HG03108 (cell line): Measurements from ENCODE around the gene PRG3.
"Not testable (repeated sequence)": the region's sequence is repeated elsewhere in the genome, so short reads cannot be mapped to it uniquely, and the experiment has no call there.

Source experiments
- ATAC-seq: cut with Tn5 transposase; IDR thresholded peaks from one replicate; pipeline ENCODE4 v1.9.1; 2021; ENCODE audit warnings: moderate library complexity; ENCODE audit not compliant: unreplicated experiment

PRG3 gene

GRCh38 chr11:57361420-57361819, 19.5 kb downstream of the PRG3 start:
- not testable (repeated sequence) for ATAC-seq

DNA sequence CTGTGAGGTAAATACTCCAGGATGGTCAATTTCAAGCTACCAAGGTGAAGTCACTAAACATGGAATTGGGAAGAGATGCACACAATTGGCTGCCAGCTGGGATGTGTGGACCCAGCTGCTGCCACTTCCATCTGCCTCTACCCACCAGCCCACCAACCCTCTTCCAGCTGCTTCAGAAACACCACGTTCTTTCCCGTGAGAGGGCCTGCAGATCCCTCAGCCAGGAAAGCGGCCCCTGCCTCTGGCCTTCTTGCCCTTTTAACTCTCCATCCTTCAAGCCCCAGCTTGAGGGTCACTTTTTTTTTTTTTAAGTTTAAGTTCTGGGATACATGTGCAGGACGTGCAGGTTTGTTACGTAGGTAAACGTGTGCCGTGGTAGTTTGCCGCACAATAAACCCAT, 20.0 kb downstream of the PRG3 start:
- ATAC-seq: no peak

DNA sequence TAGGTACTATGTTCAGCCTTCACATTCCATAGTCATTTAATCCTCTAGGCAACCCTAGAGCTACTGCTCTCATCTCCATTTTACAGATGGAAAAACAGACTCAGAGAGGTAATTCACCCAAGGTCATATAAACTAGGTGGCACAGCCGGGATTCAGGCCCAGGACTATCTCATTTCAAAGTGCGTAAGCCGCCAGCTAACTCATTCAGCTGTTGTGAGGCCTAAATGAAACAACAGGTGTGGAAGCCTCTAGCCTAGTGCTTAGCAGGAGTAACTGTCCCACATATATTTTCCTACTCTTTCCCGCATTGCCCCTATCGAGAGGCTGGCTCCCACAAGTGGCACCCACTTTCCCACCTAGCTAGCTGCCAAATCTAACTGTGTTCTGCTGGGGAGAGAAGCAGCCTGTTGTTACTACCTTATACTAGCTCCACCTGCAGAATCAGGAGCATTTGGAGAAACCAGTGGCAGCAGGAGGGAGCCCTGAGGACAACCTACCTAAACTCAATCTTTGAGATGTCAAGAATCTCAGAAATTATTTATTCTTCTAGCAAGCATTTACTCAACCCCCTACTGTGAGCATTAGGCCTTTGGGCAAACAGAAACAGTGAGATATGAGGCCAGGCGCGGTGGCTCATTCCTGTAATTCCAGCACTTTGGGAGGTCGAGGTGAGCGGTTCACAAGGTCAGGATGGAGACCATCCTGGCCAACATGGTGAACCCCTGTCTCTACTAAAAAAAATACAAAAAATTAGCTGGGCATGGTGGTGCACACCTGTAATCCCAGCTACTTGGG, 20.9 kb downstream of the PRG3 start:
- no peak for ATAC-seq

- ATAC-seq: no peak
These were observed 21.6 kb downstream of the PRG3 start for GRCh38 chr11:57359396-57359795.

DNA sequence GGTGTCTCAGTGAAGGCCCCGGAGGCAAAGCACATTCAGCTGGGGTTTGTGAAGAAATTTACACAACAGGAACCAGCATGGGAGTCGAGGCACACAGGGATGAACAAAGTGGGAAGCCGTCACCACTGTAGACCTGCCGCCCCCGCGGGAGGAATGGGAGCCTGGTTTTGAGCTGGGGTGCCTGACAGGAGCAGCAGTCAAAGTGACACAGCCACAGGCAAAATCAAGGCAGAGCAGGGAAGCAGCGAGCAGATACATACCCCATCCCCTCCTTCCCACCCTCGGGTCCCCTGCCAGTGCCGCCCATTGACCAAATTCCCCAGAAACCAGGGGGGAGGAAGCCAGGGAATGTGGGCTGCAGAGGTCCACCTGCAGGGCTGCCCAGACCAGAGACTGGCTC, 22.0 kb downstream of the PRG3 start:
- no peak for ATAC-seq

DNA sequence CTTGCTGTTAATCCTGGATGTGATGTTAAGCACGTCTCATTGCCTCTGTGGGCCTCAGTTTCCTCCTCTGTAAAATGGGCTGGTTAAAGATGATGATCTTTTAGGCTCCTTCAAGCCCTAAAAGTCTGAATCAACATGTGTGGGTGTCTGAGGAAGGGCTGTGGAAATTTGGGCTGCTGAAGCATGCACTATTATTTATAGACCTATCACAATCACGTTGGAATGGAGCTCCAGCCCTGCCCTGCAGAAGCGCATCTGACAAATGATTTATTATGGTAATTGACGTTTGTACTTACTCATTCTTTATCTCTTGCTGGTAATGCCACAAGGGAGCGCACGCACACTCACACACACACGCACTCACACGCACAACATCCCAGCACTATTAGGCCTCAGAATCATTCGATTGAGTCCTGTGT, 22.4 kb downstream of the PRG3 start:
- no peak for ATAC-seq

DNA sequence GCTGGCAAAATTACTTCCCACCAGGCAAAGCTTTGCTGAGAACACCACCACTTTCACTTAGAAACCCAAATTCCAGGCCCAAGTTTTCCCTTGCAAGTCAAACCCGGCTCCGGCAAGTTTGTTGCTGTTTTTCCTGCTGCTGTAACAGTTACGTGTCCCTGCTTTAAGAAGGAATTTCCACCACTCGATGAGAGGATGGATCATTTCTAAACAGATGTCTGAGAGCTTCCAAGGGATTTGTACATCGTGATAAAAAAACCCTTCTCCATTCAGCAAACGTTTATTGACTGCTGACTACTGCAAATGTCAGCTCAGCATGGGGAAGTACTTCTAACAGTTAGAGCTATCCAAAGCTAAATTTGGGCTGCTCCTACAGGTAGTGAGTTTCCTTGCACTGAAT, 23.1 kb downstream of the PRG3 start:
- ATAC-seq: no peak

DNA sequence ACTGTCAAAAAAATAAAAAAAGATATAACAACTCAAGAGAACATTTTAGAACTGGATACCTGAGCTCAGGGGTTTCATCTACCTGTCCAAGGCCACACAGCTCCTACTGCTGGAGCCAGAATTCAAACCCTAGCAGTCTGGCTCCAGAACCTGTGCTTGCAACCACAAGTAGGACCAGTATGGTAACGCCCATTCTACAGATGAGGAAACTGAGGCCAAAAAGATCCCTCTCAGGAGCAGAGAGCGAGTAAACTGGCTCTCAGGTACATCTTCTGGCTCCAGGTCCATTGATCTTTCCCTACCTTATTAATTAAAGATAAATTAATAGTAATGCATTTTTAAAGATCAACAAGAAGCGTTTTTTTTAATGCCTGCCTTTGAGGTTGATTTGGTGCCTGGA, 23.6 kb downstream of the PRG3 start:
- ATAC-seq: no peak

GRCh38 chr11:57356268-57356667, 24.7 kb downstream of the PRG3 start:
- ATAC-seq: no peak

GRCh38 chr11:57354699-57355098, 26.3 kb downstream of the PRG3 start:
- no peak for ATAC-seq

DNA sequence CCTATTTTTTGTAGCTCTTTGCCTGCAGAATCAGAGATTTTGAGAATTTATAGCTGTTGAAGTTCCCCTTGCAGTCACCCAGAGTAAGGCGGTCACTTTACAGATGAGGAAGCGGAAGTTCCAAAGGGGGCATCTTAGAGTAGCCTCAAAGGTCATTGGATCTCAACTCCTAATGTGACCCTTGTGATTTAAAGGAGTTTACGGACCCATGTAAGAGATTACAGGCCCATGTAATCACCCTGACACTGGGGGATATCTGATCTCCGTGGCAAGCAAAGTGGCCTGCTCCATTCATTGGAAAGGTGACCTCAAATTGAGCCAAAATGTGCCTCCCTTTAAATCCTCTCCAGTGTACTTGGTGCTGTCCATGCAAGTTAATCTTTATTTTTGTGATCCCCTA, 27.1 kb downstream of the PRG3 start:
- ATAC-seq: no peak

DNA sequence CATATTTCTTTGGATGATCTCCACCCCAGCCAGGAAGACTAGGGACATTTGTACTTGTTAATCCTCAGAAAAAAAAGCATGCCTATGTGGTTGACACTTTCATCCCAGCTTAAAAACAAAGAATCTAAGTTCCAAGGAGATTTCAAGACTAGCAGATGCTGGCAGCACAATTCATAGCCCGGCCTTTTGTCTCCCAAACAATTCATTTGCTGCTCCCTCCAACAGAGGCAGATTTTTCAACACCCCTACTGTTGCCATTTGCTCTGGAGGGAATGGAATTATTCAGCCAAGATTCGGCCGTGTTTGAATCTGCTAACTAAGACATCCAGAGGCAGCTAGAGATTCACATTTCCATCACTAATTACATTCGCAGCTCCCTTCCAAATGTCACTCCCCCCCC, 27.5 kb downstream of the PRG3 start:
- ATAC-seq: no peak

DNA sequence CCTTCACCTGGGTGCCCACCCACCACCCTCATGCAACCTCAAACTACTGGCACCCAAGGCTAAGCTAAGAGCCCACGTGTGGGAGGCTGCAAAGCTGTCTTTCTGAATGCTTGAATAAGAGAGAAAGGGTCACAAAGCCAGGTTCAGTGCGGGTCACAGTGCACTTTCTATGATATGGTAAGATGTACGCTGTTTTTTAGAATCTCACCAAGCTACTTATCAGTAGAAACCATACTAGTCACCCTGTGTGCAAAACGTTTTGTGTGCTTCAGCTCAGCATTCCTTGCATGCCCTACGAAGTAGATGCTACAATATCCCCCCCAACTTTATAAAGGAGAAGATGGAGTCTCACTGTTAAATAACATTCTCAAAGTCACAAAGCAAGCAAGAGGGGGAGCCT, 27.9 kb downstream of the PRG3 start:
- ATAC-seq: no peak

GRCh38 chr11:57349491-57350274, 31.3 kb downstream of the PRG3 start:
- ATAC-seq: no peak

DNA sequence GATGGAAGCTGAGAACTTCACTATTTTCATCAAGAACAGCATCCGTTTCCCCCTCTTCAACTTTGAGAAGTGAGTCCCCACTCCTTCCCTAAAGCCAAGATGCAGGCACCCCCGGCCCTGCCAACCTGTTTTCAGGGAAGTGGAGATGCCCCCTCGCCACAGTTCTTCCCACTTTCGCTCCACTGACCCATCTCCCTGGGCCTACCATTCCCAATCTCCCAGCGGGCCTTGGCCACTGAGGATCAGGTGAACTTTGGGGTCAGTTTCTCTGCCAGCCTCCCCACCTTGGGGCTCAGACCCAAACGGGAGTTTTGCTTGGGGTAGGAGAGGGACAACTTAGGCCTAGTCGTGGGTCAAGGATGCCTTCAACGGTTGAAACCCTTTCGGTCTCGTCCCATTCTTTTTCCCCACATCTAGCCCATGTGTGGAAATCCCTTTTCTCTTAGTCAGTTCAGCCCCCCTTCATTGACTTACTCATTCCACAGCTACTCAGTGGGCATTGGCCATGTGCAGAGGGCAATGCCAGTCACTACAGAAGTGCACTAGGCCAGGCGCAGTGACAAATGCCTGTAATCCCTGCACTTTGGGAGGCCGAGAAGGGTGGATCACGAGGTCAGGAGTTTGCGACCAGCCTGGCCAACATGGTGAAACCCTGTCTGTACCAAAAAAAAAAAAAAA, 32.2 kb downstream of the PRG3 start:
- no peak for ATAC-seq

DNA sequence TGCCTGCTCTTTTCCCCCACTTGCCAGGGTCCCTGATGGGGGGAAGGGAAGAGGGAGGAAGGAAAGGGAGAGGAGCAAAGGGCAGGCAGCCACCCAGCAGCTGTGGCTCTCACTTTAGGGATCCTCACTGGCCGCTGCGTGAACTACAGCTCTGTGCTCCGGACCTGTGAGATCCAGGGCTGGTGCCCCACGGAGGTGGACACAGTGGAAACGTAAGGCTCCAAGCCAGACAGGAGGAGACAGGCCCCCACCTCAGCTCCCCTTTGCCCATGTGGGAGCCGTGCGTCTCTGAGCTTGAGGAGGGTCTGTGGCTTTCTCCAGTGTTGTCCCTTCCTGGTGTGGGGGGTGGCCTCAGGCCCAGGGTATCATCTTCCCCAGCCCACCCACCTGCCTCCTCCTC, 32.9 kb downstream of the PRG3 start:
- no peak for ATAC-seq

- ATAC-seq: no peak
These were observed 33.6 kb downstream of the PRG3 start for GRCh38 chr11:57347336-57347735.

DNA sequence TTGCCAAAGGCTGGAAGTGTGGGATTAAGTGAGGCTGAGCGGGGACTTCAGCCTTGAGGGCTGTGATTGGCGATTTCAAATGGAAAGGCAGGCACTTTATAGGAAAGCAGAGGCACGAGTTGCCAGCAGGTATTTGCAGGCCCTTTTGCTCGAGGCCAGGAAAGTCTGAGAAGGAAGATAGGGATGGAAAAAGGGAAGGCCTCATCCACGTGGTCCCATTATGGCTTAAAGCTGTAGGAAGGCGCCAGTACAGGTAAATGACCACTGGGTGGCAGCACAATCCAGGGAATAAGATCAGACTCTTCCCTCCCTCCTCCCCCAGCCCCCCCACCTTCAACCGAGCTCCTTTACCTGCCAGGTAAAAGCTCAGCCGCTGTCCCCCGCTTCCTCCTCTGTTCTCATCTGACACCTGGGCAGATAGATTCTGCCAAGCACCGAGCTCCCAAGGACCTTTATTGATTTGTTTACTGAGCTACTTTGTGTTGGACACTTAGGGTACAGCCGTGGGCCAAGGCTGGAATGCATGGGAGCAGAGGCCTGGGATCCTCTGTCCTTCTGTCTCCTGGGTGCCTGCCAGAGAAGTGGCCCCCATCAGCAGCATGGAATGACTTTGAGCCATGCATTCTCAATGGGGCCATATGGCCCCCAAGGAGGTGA, 35.3 kb downstream of the PRG3 start:
- ATAC-seq: peak; percentile 58

DNA sequence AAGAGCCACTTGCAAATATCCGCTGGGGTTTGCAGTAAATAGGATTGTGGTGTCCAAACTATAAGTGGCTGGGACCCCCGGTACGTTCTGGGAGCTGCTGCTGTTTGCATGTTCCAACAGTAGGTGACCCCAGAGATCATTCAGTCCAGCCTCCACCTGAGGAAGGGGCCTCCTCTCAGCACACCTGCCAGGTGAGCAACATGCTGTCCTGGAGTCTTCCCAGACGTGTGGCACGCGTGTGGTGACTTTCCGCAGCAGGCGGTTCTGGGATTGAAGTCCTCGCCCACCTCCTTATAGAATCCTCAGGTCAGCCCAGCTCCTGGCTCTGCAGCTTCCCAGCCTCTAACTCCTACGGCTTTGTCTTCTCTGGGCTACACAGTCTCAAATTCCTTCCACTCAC, 36.1 kb downstream of the PRG3 start:
- no peak for ATAC-seq

DNA sequence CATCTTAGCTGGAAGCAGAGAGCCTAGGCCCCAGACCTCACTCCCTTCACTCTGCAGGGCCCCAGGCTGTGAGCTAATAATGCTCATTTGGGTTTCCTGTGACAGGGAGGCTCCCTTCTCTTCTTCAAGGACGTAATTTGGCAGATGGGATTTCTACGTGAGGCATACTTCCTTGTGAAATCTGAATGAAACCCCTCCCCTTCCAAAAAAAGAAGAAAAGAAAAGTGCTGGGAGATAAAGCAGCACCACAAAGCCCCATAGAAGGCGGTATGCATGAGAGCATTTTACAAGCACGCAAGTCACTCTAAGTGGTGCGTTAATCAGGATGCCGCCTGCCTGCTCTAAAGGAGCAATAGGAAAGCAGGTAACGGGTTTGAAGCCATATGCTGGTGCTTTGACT, 37.1 kb downstream of the PRG3 start:
- ATAC-seq: no peak

- ATAC-seq: no peak
These were observed 38.2 kb downstream of the PRG3 start for GRCh38 chr11:57342702-57343101.
